HCT116 (cell line): ENCODE measurements around the gene PRDM9. TPM values are rescaled to one million over a fixed set of nuclear protein-coding genes. Genes with fewer than 3 reads are reported as not detected.

Experiments used
- ATAC-seq: fragments of 200-7000 bp; cut with Tn5 transposase; 2 replicates; pipeline ENCODE4 v1.9.1; 2020; ENCODE audit warnings: mild to moderate bottlenecking, moderate library complexity
- BruUV-seq: library from RNA; stranded (reverse); fragments of 400-500 nt; replicated peaks from 2 replicates; lab custom pipeline; 2021; lab: Mats Ljungman, UMichigan
- CTCF ChIA-PET: fragments of 300-600 bp; sonication (Branson Sonifier 250); formaldehyde crosslinking; loops from one replicate; lab custom pipeline; 2021; ENCODE audit warnings: antibody characterized with exemption; lab: Charles Lee
- POLR2A ChIA-PET: fragments of 300-600, 350-600 bp; sonication (Branson Sonifier 250); formaldehyde crosslinking; loops from one replicate; lab custom pipeline; 2021; ENCODE audit warnings: antibody characterized with exemption; lab: Charles Lee
- RAD21 ChIA-PET, 2 experiments: fragments of 300-600 bp; sonication (Branson Sonifier 250); formaldehyde crosslinking; loops; one replicate each; lab custom pipeline; 2023; ENCODE audit warnings: low total read pairs in 2 of 2; ENCODE audit not compliant: uncharacterized antibody in 2 of 2, unreplicated experiment in 2 of 2, low non-redundant PET in 1 of 2; lab: Charles Lee
- DNase-seq: peaks from one replicate; pipeline ENCODE4 v3.0.0-alpha.2; 2010; ENCODE audit warnings: low read depth, low spot score
- H2AFZ ChIP-seq: fragments of 200-600 bp; shearing (Covaris generic), sonication (generic); 2 replicates; pipeline ENCODE4 v1.6.1; 2017; ENCODE audit warnings: low read depth, mixed run types, mixed read lengths, antibody characterized with exemption, low read length; ENCODE audit not compliant: poor library complexity, severe bottlenecking
- H3K27ac ChIP-seq: 2 replicates; pipeline ENCODE4 v1.5.1; 2012; ENCODE audit warnings: low read depth, low read length
- H3K27me3 ChIP-seq: fragments of 200-600 bp; sonication (generic); 2 replicates; pipeline ENCODE4 v1.6.1; 2016; ENCODE audit warnings: mixed run types, low read length, mixed read lengths; ENCODE audit not compliant: insufficient read depth
- H3K36me3 ChIP-seq, 2 experiments: fragments of 200-500 bp in 1 of 2; fragments of 200-600 bp in 1 of 2; sonication (Bioruptor generic) in 1 of 2; sonication (generic) in 1 of 2; 2 replicates each; pipeline versions ENCODE4 v1.5.1 to v1.6.1; 2014 to 2016; ENCODE audit warnings: low read length in 2 of 2, inconsistent platforms in 1 of 2, mixed read lengths in 1 of 2, mixed run types in 1 of 2; ENCODE audit not compliant: insufficient read depth in 2 of 2, control insufficient read depth in 1 of 2
- H3K4me1 ChIP-seq, 2 experiments: fragments of 200-600 bp in 1 of 2; sonication (generic) in 1 of 2; 2 replicates each; pipeline versions ENCODE4 v1.5.1 to v1.6.1; 2012 to 2017; ENCODE audit warnings: low read length in 2 of 2, inconsistent platforms in 1 of 2, mild to moderate bottlenecking in 1 of 2, mixed read lengths in 1 of 2, mixed run types in 1 of 2, moderate library complexity in 1 of 2; ENCODE audit not compliant: insufficient read depth in 2 of 2, control insufficient read depth in 1 of 2
- H3K4me2 ChIP-seq: fragments of 200-600 bp; sonication (generic); 2 replicates; pipeline ENCODE4 v1.6.1; 2017; ENCODE audit warnings: mixed run types, low read length, mixed read lengths
- H3K4me3 ChIP-seq, 2 experiments: fragments of 200-600 bp in 1 of 2; sonication (generic) in 1 of 2; replicated peaks in 1 of 2; 2 replicates each; pipeline ENCODE4 v1.5.1; 2011 to 2016; ENCODE audit warnings: low read length in 2 of 2, control low read depth in 1 of 2, low read depth in 1 of 2, mild to moderate bottlenecking in 1 of 2, mixed read lengths in 1 of 2, mixed run types in 1 of 2
- H3K79me2 ChIP-seq: fragments of 200-600 bp; sonication (generic); 2 replicates; pipeline ENCODE4 v1.6.1; 2017; ENCODE audit warnings: mild to moderate bottlenecking, mixed run types, low read length, moderate library complexity, mixed read lengths; ENCODE audit not compliant: insufficient read depth
- H3K9ac ChIP-seq: fragments of 200-600 bp; sonication (generic); 2 replicates; pipeline ENCODE4 v1.6.1; 2016; ENCODE audit warnings: low read length, mixed read lengths
- H3K9me2 ChIP-seq: fragments of 200-600 bp; sonication (generic), shearing (Covaris generic); 2 replicates; pipeline ENCODE4 v1.6.1; 2017; ENCODE audit warnings: mixed run types, mild to moderate bottlenecking, moderate library complexity; ENCODE audit not compliant: insufficient read depth
- H3K9me3 ChIP-seq, 2 experiments: fragments of 200-500 bp in 1 of 2; fragments of 200-600 bp in 1 of 2; sonication (Bioruptor generic) in 1 of 2; sonication (generic) in 1 of 2; 2 replicates each; pipeline ENCODE4 v1.6.1; 2014 to 2017; ENCODE audit warnings: low read length in 2 of 2, mixed read lengths in 2 of 2, inconsistent platforms in 1 of 2, low read depth in 1 of 2, mild to moderate bottlenecking in 1 of 2, mixed run types in 1 of 2, moderate library complexity in 1 of 2; ENCODE audit not compliant: control insufficient read depth in 1 of 2, insufficient read depth in 1 of 2
- H4K20me1 ChIP-seq: fragments of 200-600 bp; sonication (generic), shearing (Covaris generic); 2 replicates; pipeline ENCODE4 v1.6.1; 2017; ENCODE audit warnings: mixed run types, mild to moderate bottlenecking, moderate library complexity; ENCODE audit not compliant: insufficient read depth
- CBX3 ChIP-seq: IDR thresholded peaks from 2 replicates; pipeline ENCODE4 v1.6.1; 2012; ENCODE audit warnings: low read depth
- CEBPB ChIP-seq: IDR thresholded peaks from 2 replicates; pipeline ENCODE4 v1.6.1; 2012; ENCODE audit warnings: low read depth
- EGR1 ChIP-seq: IDR thresholded peaks from 2 replicates; pipeline ENCODE4 v1.6.1; 2012; ENCODE audit warnings: low read depth
- ELF1 ChIP-seq: IDR thresholded peaks from 2 replicates; pipeline ENCODE4 v1.6.1; 2012; ENCODE audit warnings: low read depth, borderline replicate concordance
- EZH2 ChIP-seq: fragments of 200-600 bp; sonication (generic); IDR thresholded peaks from 2 replicates; pipeline ENCODE4 v1.6.1; 2017; ENCODE audit warnings: antibody characterized with exemption, mixed run types
- EZH2phosphoT487 ChIP-seq: fragments of 200-600 bp; IDR thresholded peaks from 2 replicates; pipeline ENCODE4 v1.6.1; 2018; ENCODE audit warnings: antibody characterized with exemption, borderline replicate concordance
- FOSL1 ChIP-seq: IDR thresholded peaks from 2 replicates; pipeline ENCODE4 v1.6.1; 2012; ENCODE audit warnings: low read depth
- POLR2AphosphoS5 ChIP-seq: IDR thresholded peaks from 2 replicates; pipeline ENCODE4 v1.6.1; 2011; ENCODE audit warnings: mild to moderate bottlenecking, low read depth, low read length, moderate library complexity
- SP1 ChIP-seq: IDR thresholded peaks from 2 replicates; pipeline ENCODE4 v1.6.1; 2012; ENCODE audit warnings: low read depth
- TCF7L2 ChIP-seq: IDR thresholded peaks from 2 replicates; pipeline ENCODE4 v1.7.0; 2011; ENCODE audit warnings: borderline replicate concordance, inconsistent platforms; ENCODE audit not compliant: insufficient read depth, insufficient read length; ENCODE audit errors: extremely low read depth
- ZFX ChIP-seq: fragments of 450-650 bp; IDR thresholded peaks from 2 replicates; pipeline ENCODE4 v1.6.1; 2017
- ZNF274 ChIP-seq: fragments of 200-500 bp; sonication (Bioruptor generic); IDR thresholded peaks from 2 replicates; pipeline ENCODE4 v1.6.1; 2014; ENCODE audit warnings: mild to moderate bottlenecking, low read depth, low read length, inconsistent platforms
- intact Hi-C: fragments of 100-400 bp; cut with micrococcal nuclease; formaldehyde crosslinking; loops from 2 replicates; pipeline ENCODE4 v1.10.0; 2022
- total RNA-seq: library from RNA; stranded (reverse); gene quantifications from one replicate; pipeline ENCODE4 v1.2.1, GENCODE V29; 2021; ENCODE audit not compliant: unreplicated experiment
- TF ChIP-seq, protein P1 (sequence below): IDR thresholded peaks from 2 replicates; pipeline ENCODE4 v1.6.1; 2012; ENCODE audit warnings: low read depth
- TF ChIP-seq, protein P2 (sequence below): IDR thresholded peaks from 2 replicates; pipeline ENCODE4 v1.6.1; 2012
- TF ChIP-seq, protein P3 (sequence below): IDR thresholded peaks from 2 replicates; pipeline ENCODE4 v1.6.1; 2012
- TF ChIP-seq, protein P4 (sequence below): IDR thresholded peaks from 2 replicates; pipeline ENCODE4 v1.6.1; 2011; ENCODE audit warnings: mild to moderate bottlenecking, low read length, moderate library complexity; ENCODE audit not compliant: insufficient replicate concordance; ENCODE audit errors: extremely low read depth

The PRDM9 gene
- total RNA-seq, 1 experiment from 2014 or later: not detected

DNA sequence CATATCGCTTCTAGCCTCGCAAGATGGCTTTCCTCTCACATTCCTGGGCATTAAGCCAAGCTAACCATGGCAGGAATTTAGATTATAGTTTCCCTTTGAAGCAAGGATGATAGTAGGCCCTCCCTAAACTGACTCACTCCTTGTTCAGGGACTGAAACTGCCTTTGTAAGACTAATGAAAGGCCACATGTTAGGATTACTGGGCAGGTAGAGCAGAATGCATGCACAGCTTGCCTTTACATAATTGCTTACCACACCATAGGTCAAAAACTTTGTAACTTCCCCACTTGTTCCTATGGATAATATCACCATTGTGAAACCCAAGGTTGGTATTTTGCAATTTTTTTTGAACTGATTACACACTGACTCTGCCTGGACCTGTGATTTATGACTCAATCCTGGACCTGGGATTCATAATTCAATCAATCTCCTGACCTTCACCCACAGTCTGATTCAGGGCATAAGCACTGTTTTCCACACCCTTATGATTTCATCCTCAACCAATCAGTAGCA, 41.0 kb upstream of the PRDM9 start:
- TF ChIP-seq TCF7L2 (peak; percentile 94), CEBPB (no peak)
- peaks cover 6 to 9% of the 10 kb centered on the region in 2 experiments; a peak in 2 of 4 replicates for H3K9me3 ChIP-seq
- ATAC-seq (no peak), DNase-seq (no peak)
- H3K36me3 ChIP-seq: no peaks in the 10 kb centered on the region; a peak in 1 of 4 replicates
- intact Hi-C loops: no loop called here
- H3K4me2 ChIP-seq: no peak overlapping the region
- no peaks in the 10 kb centered on the region for H3K4me1 ChIP-seq
- no peaks in the 10 kb centered on the region for H3K79me2 ChIP-seq
- ChIA-PET POLR2A (no interaction called here), CTCF (no interaction called here), RAD21 (no interaction called here)
- H4K20me1 ChIP-seq: no peaks in the 10 kb centered on the region
- no peaks in the 10 kb centered on the region for H3K27me3 ChIP-seq
- no peaks in the 10 kb centered on the region for H3K9me2 ChIP-seq
- H3K9ac ChIP-seq: no peak overlapping the region
- no peak overlapping the region for H3K4me3 ChIP-seq
- no peak overlapping the region for H3K27ac ChIP-seq
- no peak overlapping the region for H2AFZ ChIP-seq
- BruUV-seq: no TSS peak

DNA sequence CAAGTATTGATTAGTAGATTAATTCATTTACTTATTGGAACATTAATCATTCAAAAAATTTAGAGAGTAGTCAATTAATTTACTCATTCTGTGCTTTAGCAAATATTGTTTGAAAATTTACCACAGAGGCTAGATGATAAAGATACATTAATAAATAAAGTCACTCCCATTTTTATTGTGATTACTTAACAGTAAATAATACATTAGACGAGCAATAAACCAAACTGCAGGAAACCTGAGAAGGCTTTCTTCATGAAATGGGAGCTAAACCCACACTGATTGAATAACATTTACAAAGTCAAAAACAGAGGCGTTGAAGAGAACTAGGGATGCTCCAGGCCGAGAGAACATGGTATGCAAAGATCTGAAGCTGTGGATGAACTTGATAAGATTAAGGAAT, 38.8 kb upstream of the PRDM9 start:
- no peak for DNase-seq
- Histone ChIP-seq H4K20me1 (no peaks in the 10 kb centered on the region), H3K4me3 (no peak overlapping the region), H3K36me3 (no peaks in the 10 kb centered on the region; a peak in 1 of 4 replicates), H3K4me2 (no peak overlapping the region), H3K79me2 (no peaks in the 10 kb centered on the region), H3K27ac (no peak overlapping the region), H3K9me2 (no peaks in the 10 kb centered on the region), H3K4me1 (no peaks in the 10 kb centered on the region), H2AFZ (no peak overlapping the region), H3K9ac (no peak overlapping the region), H3K9me3 (peaks cover 8 to 9% of the 10 kb centered on the region in 2 experiments; a peak in 2 of 4 replicates), H3K27me3 (no peaks in the 10 kb centered on the region)
- ChIA-PET RAD21 (no interaction called here), POLR2A (no interaction called here), CTCF (no interaction called here)
- intact Hi-C loops: no loop called here
- no TSS peak for BruUV-seq
- ATAC-seq: no peak
- TF ChIP-seq EZH2phosphoT487 (no peak), ZFX (no peak), ELF1 (no peak), EGR1 (no peak), POLR2AphosphoS5 (no peak), CBX3 (no peak), SP1 (no peak), FOSL1 (no peak), ZNF274 (no peak), EZH2 (no peak)
- TF ChIP-seq, protein P1, sequence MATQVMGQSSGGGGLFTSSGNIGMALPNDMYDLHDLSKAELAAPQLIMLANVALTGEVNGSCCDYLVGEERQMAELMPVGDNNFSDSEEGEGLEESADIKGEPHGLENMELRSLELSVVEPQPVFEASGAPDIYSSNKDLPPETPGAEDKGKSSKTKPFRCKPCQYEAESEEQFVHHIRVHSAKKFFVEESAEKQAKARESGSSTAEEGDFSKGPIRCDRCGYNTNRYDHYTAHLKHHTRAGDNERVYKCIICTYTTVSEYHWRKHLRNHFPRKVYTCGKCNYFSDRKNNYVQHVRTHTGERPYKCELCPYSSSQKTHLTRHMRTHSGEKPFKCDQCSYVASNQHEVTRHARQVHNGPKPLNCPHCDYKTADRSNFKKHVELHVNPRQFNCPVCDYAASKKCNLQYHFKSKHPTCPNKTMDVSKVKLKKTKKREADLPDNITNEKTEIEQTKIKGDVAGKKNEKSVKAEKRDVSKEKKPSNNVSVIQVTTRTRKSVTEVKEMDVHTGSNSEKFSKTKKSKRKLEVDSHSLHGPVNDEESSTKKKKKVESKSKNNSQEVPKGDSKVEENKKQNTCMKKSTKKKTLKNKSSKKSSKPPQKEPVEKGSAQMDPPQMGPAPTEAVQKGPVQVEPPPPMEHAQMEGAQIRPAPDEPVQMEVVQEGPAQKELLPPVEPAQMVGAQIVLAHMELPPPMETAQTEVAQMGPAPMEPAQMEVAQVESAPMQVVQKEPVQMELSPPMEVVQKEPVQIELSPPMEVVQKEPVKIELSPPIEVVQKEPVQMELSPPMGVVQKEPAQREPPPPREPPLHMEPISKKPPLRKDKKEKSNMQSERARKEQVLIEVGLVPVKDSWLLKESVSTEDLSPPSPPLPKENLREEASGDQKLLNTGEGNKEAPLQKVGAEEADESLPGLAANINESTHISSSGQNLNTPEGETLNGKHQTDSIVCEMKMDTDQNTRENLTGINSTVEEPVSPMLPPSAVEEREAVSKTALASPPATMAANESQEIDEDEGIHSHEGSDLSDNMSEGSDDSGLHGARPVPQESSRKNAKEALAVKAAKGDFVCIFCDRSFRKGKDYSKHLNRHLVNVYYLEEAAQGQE: no peak
- TF ChIP-seq, protein P2, sequence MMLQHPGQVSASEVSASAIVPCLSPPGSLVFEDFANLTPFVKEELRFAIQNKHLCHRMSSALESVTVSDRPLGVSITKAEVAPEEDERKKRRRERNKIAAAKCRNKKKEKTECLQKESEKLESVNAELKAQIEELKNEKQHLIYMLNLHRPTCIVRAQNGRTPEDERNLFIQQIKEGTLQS: no peak
- TF ChIP-seq, protein P3, sequence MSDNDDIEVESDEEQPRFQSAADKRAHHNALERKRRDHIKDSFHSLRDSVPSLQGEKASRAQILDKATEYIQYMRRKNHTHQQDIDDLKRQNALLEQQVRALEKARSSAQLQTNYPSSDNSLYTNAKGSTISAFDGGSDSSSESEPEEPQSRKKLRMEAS: no peak
- TF ChIP-seq, protein P4, sequence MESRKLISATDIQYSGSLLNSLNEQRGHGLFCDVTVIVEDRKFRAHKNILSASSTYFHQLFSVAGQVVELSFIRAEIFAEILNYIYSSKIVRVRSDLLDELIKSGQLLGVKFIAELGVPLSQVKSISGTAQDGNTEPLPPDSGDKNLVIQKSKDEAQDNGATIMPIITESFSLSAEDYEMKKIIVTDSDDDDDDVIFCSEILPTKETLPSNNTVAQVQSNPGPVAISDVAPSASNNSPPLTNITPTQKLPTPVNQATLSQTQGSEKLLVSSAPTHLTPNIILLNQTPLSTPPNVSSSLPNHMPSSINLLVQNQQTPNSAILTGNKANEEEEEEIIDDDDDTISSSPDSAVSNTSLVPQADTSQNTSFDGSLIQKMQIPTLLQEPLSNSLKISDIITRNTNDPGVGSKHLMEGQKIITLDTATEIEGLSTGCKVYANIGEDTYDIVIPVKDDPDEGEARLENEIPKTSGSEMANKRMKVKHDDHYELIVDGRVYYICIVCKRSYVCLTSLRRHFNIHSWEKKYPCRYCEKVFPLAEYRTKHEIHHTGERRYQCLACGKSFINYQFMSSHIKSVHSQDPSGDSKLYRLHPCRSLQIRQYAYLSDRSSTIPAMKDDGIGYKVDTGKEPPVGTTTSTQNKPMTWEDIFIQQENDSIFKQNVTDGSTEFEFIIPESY: no peak
